GM12891 (cell line): ENCODE data around the gene PDXK.

Experiments used
- DNase-seq: peaks from one replicate; pipeline ENCODE4 v3.0.0; 2011; ENCODE audit warnings: low spot score; ENCODE audit not compliant: insufficient read length
- FAIRE-seq: peaks from 2 replicates; lab custom pipeline; 2011; peaks lifted over from hg19 to GRCh38; lab: Jason Lieb, UNC
- PAX5 ChIP-seq: IDR thresholded peaks from 2 replicates; pipeline ENCODE4 v1.6.1; 2011; ENCODE audit warnings: low read length, moderate library complexity, mild to moderate bottlenecking; ENCODE audit not compliant: insufficient read depth, severe bottlenecking
- POLR2A ChIP-seq: IDR thresholded peaks from 2 replicates; pipeline ENCODE4 v1.6.1; 2011; ENCODE audit warnings: low read depth, low read length, control low read depth
- POLR2AphosphoS5 ChIP-seq: IDR thresholded peaks from 2 replicates; pipeline ENCODE4 v1.6.1; 2011; ENCODE audit warnings: low read depth, low read length, control low read depth
- POU2F2 ChIP-seq: IDR thresholded peaks from 2 replicates; pipeline ENCODE4 v1.6.1; 2011; ENCODE audit warnings: low read depth, mild to moderate bottlenecking, control low read depth, low read length, moderate library complexity
- SPI1 ChIP-seq: IDR thresholded peaks from 2 replicates; pipeline ENCODE4 v1.6.1; 2011; ENCODE audit warnings: low read depth, low read length, control low read depth
- TAF1 ChIP-seq: IDR thresholded peaks from 2 replicates; pipeline ENCODE4 v1.6.1; 2011; ENCODE audit warnings: low read depth, low read length, control low read depth

Gene PDXK

DNA sequence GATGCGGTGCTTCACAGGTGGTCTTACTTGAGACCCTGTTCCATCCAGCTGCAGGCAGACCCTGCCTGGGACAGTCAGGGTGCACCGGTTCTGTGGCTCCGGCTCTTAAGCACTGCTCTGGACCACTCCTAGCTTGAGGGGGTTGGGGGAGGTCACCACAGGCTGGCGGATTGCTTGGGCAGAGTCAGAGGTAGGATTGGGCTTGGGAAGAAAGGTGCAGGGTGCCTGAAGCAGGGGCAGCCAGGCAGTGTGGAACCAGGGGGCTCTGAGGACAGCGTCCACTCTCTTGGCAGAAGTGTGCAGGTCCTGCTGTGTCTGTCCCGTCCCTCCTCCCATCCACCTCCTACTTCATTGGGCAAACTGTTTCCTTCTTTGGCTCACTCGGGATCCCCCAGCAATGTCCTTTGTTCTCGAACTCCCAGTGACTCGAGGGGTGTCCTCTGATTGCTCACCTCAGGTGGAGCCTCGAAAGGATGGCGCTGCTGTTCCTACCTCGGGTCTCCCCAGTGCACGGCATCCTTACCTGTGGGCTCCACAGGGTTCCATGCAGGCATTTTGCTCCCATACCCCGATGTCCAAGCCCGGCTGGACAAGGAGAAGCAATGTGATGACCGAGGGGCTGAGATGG lies 1.7 kb downstream of the PDXK start:
- DNase-seq = no peak
- TF ChIP-seq POLR2A (no peak), SPI1 (no peak), TAF1 (no peak), PAX5 (no peak), POU2F2 (no peak), POLR2AphosphoS5 (no peak)
- FAIRE-seq = no peak

DNA sequence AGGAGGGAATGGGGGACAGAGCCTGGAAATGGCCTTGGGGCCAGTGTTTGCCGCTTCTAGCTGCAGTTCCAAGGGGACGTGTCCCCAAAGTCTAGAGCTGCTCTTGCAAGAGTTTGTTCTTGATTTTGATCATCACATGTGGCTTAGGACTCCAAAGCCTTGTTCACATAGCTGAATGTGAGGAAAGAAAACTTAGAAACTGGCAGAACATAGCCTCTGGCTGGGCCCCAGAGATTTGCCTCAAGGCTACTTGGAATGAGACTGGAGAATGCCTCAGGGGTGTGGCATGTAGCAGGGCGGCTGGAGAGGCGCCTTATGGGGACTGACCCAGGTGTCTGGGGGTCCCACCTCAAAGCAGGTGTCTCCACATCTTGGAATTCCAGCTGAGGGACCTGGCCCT lies 2.3 kb downstream of the PDXK start:
- TF ChIP-seq POLR2AphosphoS5 = no peak
- TF ChIP-seq SPI1 = no peak
- no peak for TF ChIP-seq TAF1
- no peak for TF ChIP-seq PAX5
- no peak for TF ChIP-seq POU2F2
- TF ChIP-seq POLR2A = no peak
- FAIRE-seq (no peak), DNase-seq (no peak)

DNA sequence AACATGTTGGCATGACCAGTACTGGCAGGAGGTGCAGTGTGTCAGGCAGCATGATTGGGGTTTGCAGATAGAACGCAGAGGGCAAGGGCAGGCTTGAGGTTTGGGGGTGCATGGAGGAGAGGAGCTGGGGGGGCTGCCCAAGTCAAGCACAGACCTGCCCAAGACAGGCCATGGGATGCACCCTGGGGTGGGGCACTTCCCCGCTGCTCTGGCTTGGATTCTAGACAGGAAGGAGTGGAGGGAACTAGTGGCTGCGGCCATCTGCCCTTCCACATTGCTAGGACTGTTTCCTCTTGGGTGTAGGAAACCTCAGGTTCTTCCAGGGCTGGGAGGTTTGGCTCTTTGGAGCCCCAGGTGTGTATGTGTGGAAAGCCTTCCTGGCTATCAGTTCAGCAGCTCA lies 3.0 kb downstream of the PDXK start:
- no peak for FAIRE-seq
- no peak for TF ChIP-seq PAX5
- TF ChIP-seq POLR2A = no peak
- TF ChIP-seq TAF1 = no peak
- no peak for TF ChIP-seq POU2F2
- no peak for TF ChIP-seq POLR2AphosphoS5
- TF ChIP-seq SPI1 = no peak
- DNase-seq = no peak

- no peak for TF ChIP-seq POU2F2
- TF ChIP-seq TAF1 = no peak
- FAIRE-seq (no peak), DNase-seq (no peak)
Measured at GRCh38 chr21:43723648-43724047, 4.7 kb downstream of the PDXK start.

GRCh38 chr21:43726686-43727518 lies 8.0 kb downstream of the PDXK start:
- FAIRE-seq (peak; percentile 31), DNase-seq (no peak)
- TF ChIP-seq SPI1 = no peak
- 0 out of 2 replicates have a peak, but pooled peaks have one; percentile 40 for TF ChIP-seq POLR2AphosphoS5
- TF ChIP-seq TAF1 = no peak

GRCh38 chr21:43727519-43728153 lies 8.7 kb downstream of the PDXK start:
- DNase-seq (no peak), FAIRE-seq (no peak)
- TF ChIP-seq POLR2A (no peak), SPI1 (no peak), PAX5 (no peak), POLR2AphosphoS5 (no peak)

GRCh38 chr21:43728154-43728466 lies 9.2 kb downstream of the PDXK start:
- no peak for DNase-seq
- FAIRE-seq = no peak
- TF ChIP-seq TAF1 = no peak
- no peak for TF ChIP-seq POU2F2
- TF ChIP-seq SPI1 = no peak
- no peak for TF ChIP-seq POLR2A
- no peak for TF ChIP-seq PAX5
- no peak for TF ChIP-seq POLR2AphosphoS5

DNA sequence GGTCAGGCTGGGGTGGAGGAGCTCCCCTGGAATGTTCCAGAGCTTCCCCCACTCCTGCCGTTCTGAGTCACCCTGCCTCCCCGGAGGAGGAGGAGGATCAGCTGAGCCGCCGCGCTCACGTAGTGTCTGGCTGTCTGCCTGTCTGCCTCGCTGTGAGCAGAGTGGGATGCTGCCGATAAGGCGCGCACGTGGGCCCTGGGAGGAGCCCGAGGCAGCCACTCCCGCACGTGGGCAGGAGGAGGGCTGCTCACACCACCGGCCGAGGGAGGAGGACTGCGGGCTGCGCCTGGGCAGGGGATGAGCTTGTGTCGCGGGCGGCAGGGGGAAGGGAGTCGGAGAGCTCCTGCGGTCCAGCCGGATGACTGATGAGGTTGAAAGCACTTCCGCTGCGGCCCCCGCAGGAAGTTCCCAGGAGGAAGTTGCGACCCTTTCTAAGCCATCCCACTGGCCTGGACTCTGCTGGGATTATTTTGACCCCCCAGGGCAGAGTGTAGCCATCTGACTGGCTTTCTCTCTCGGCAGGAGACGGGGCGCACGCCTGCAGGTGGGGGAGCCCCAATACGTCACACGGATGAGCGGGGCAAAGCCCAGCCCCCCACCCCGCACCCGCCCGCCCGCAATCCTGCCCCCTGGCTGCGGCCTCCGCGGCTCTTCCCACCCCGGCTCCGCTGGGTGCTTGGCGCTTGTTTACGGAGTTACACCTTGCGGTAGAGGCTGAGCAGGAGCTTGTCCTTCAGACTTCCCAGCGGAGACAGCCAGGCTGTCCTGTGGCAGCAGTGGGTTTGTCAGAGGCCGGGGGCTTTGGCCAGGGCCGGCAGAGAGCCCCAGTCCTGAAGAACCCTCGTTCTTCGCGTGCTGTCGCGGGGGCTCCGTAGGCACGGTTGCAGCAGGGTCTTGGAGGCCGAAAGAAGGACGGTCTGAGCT lies 9.8 kb downstream of the PDXK start:
- TF ChIP-seq POLR2A (peak; percentile 71), TAF1 (peak; percentile 63; the same call in 1 of the 2 replicates), POLR2AphosphoS5 (no peak; the same call in 1 of the 2 replicates), PAX5 (no peak), POU2F2 (peak; percentile 78), SPI1 (peak; percentile 81)
- FAIRE-seq = peak; percentile 94

DNA sequence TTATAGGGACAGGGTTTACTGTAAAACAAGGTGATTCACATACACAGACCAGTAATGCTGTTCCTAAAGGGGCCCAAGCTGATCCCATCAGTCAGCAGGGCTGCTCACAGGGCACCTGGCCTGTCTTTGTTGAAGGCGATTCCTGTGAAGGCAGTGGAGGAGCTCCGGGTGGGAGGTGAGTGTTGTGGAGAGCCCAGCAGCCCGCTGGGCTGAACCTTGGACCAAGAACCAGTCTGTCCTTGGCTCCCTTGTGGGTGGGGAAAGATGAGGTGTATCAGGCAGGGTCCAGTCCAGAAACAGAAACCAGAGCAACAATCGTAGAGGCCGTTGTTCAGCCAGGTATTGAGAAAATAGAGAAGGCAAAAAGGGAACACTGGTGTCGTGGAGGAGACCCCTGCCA lies 12.5 kb downstream of the PDXK start:
- DNase-seq = no peak
- no peak for FAIRE-seq
- no peak for TF ChIP-seq TAF1
- no peak for TF ChIP-seq POU2F2
- no peak for TF ChIP-seq POLR2A
- no peak for TF ChIP-seq PAX5
- no peak for TF ChIP-seq POLR2AphosphoS5
- TF ChIP-seq SPI1 = no peak

More for the DNA sequence above, 9.8 kb downstream of the PDXK start:
- peak; percentile 88 for DNase-seq
